ENCODE measurements around the gene RAD51B.
"Not testable (repeated sequence)": the region's sequence is repeated elsewhere in the genome, so short reads cannot be mapped to it uniquely, and the experiment has no call there.

RAD51B gene

GRCh38 chr14:68166731-68167382 lies 347.3 kb downstream of the RAD51B start:
- no peak for DNase-seq (ENCODE audit: low read depth in 1 of 2, low spot score in 1 of 2)

DNA sequence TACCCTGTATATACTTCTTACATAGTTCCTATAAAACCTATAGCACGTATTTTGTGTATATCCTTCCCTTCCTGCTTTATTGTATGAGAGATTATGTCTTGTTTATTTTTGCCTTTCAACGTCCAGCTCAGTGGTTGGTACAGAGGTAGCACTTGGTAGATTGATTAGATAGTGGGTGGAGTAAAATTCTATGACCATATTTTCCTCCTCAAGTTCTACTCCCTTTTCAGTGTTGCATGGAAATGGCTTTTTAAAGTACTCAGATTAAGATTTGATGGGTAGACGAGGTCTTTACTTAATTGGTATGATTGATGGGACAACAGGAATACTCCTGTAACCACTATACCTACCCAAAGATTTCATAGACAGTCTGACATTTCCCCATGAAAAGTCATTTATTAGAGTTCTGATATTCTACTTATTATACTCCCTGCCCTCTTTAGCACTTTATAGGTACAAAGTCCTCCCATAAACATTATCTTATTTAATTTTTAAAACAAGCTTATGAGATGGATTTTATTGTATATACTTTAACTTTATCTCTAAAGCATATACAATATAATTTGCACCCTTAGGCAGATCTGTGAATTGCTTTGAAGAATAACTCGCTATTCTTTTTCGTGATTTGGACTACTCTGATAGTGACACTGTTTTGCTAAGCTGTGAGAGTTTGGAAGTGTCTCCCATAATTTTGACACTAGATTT lies 348.0 kb downstream of the RAD51B start:
- no peak for DNase-seq (ENCODE audit: low read depth in 1 of 2, low spot score in 1 of 2)

DNA sequence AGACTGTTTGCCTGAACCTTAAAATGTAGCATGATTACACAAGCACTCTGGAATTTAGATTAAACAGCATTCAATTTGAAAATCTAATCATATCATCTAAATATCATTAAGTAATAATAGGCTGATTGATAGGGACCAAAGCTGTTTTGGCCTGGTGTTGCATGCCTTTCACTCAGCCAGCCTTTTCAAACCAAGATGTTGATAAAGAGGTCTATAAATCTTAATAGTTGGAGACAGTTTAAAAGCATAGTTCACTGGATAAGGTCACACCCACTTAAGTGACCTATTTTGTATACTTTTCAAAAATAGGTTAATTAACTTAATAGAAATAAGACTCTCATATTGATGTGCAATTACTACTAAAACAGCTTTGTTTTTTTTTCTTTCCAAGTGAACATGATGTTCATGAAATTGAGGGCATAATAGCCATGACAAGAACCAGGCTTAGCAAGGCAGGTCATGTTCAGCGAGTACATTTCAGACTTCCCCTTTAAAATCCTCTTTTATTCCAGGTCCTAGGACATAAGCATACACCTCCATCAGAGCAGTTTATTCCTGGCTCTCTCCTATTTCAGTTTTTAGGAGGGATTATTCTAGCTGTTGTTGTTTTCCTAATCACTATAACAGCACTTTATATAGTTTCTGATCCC lies 349.0 kb downstream of the RAD51B start:
- no peak for DNase-seq (ENCODE audit: low read depth in 1 of 2, low spot score in 1 of 2)

DNA sequence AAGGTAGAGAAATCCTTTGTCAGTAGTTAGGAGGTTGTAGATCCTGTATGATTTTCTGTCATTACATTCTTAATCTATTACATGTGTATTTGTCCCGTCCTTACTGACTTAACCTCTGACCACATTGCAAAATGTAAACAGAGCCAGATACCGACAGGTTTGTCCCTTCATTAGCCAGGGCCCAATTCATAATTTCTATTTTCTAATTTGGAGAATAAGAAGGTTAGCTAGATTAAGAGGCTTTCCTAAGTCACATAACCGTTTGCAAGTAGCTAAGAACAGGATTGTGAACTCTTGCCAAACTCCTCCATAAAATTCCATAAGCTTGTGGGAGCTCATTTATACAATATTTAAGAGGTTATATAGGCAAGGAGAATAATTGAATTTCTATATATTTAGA lies 352.6 kb downstream of the RAD51B start:
- no peak for DNase-seq (ENCODE audit: low read depth in 1 of 2, low spot score in 1 of 2)

DNA sequence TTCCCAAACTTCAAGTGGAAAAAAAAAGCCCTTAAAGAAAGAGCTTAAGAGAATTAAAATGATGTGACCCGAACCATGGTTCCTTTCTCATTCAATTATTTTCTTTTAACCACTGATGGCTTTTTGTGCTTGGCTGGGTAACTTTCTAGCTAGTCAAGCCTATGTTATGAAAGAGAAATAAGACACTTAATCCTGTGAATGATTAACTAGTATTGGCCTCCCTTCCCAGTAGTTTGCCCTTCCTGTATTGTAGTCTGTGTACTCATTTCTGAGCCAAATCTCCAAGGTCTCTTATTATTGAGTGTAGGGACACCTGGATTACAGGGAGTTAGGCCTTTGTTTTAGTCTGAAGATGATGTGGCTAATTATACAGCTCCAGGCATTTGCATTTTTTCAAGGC lies 353.0 kb downstream of the RAD51B start:
- no peak for DNase-seq (ENCODE audit: low read depth in 1 of 2, low spot score in 1 of 2)

- no peak for DNase-seq (ENCODE audit: low read depth in 1 of 2, low spot score in 1 of 2)
Observed at GRCh38 chr14:68173227-68173972, 353.8 kb downstream of the RAD51B start.

DNA sequence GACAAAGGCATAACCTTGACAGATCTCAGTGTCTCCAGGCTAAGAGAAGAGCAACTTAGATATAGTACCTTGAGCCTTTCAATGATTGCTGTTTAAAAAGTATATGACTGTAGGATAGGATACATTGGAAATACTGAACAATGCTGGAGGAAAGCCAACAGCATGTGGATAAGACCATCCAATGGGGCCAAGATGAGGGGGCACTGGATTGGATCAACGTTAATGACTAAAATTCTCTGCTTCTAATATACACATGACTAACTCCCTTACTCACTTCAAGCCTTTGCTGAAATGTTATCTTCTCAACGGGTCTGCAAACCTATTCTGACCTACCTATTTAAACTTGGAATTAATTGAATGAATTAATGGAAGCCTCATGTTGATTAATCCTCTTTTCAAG lies 354.9 kb downstream of the RAD51B start:
- DNase-seq (ENCODE audit: low read depth in 1 of 2, low spot score in 1 of 2) = no peak

DNA sequence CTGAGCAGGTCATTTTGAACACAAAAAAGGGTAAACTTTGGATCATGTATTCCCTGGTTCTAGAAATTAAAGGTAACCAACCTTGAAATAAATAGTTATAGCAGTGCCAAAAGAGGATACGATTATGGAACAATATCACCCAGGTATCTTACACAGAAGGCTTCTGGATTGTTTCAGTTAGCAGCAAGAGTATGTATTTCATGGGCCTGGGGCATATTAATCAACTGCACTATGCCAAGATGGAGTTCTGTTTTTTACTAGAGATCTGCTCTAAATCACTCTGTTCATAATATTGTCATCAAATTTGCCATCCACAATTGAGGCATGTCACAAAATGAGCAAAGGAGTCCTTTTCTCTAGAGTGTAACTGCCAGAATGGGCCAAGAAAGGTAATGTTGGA lies 357.1 kb downstream of the RAD51B start:
- no peak for DNase-seq (ENCODE audit: low read depth in 1 of 2, low spot score in 1 of 2)

DNA sequence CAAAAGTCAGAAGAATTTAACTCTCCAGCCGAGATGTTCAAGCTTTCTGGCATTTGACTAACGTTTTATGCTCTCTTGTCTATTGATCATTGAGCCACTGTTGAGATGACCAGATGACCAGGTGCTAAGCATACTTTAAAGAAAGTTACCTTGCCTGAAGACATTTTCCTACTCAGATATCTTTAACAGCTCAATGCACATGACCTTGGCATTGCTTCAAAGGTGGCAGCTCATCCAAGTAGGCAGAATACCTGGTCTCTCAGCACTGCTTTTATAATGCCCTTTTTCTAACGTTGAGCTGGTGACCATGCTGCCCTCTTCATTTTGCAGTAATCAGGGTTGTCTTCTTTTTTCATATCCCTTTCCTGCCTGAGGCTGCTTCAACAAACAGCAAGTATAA lies 358.1 kb downstream of the RAD51B start:
- DNase-seq (ENCODE audit: low read depth in 1 of 2, low spot score in 1 of 2) = no peak

DNA sequence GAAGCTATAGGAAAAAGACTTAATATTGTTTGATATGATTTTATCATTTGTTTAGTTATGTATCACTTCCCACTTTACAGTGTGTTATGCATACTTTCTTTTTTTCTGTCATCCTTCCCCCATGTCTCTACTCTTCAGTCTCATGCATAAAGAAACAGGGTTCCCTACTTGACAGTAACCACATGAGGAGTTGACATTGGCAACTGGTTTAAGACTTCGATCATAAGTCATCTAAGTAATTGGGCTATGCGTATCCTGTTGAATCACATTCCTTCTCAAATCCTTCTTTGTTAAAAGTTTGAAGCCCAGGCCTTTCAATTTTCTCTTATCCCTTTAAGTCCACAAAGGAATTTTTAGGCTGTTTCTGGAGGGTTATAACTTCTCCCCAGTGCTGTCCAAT lies 358.7 kb downstream of the RAD51B start:
- DNase-seq (ENCODE audit: low read depth in 1 of 2, low spot score in 1 of 2) = no peak

DNA sequence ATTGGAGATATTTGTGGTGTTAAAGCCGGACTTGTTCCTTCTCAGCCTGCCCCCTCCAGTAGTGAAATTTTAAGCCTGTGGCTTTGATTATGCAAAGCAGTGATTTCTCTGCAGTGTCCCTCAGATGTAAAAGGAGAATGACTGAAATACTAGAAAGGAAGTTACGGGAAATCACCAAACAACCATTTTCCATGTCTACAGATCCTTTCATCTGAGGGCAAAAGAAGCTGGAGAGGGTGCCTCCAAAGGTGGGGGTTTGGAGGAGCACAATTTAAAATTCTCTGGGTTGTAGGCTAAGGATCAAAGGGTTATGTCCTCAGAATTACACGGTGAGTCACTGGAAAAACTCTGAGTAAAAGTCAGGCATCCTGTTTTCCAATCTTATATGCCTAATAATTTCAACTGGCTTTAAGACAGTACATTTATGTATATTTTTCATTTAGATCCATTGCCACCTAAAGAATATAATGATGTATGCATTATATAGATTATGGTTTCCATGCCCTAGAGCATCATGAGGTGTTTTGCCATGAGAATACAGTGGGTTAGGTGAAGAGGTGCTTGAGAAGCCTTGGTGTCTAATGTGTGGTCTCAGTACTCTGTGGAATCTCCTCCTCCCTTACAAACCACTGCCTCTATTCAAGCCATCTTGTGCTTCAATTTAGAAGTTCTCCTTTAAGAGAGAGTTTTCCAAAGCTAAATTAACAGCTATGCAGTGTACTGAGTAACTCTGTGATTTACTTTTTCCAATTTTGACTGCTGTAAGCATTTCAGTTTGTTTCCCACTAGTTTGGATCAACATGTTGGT lies 362.1 kb downstream of the RAD51B start:
- no peak for DNase-seq (ENCODE audit: low read depth in 1 of 2, low spot score in 1 of 2)

DNA sequence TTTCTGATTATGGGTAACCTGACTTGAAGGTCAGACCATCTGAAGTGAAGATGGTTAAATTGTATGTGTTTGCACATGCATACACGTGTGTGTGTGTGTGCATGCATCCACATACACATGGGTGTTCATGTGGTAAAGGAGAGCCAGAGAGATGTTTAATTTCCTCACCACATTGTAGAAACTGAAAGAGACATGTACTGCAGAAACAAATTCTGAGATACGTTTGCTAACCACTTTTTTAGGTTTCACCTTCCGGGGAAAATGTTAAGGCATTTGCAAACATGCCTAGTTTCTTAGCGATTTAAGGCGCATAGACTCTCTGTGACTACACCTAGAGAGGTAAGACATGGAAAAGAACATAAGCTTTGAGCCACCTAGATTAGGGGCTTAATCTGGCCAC lies 362.9 kb downstream of the RAD51B start:
- peak in 1 of 2 donors; percentile 19 for DNase-seq (ENCODE audit: low read depth in 1 of 2, low spot score in 1 of 2)

DNA sequence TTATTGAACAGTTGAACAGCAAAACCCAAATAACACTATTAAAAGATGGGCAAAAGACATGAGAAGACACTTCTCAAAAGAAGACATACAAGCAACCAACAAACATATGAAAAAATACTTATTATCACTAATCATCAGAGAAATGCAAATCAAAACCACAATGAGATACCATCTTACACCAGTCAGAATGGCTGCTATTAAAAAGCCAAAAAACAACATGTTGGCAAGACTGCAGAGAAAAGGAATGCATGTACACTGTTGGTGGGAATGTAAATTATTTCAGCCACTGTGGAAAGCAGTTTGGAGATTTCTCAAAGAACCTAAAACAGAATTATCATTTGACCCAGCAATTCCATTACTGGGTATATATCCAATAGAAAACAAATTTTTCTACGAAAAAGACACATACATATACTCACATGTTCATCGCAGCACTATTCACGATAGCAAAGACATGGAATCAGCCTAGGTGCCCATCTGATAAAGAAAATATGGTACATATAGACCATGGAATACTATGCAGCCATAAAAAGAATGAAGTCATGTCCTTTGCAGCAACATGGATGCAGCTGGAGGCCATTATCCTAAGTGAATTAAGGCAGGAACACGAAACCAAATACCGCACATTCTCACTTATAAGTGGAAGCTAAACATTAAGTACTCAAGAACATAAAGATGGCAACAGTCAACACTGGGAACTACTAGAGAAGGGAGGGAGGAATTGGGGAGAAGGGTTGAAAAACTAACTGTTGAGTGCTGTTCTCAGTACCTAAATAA lies 367.1 kb downstream of the RAD51B start:
- not testable (repeated sequence) for DNase-seq (ENCODE audit: low read depth in 1 of 2, low spot score in 1 of 2)

DNA sequence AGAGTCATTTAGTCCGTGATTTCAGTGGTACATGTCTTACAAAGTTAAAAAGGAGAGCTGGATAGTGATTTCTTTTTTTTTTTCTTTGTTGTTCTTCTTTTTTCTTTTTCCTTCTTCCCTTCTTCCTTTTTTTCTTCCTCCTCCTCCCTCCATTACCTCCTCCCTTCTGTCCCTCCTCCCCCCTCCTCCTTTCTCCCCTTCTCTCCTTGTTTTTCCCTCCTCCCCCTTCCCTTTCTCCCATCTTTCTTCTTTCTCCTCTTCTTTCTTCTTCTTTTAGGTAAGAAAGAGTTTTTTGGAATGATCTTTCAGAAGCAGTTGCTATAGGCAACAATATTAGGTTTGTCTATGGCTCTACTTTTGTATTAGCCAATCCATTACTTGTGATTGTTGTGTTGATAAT lies 368.6 kb downstream of the RAD51B start:
- DNase-seq (ENCODE audit: low read depth in 1 of 2, low spot score in 1 of 2) = no peak

- no peak for DNase-seq (ENCODE audit: low read depth in 1 of 2, low spot score in 1 of 2)
Observed at GRCh38 chr14:68190032-68190431, 370.5 kb downstream of the RAD51B start.

GRCh38 chr14:68191567-68192321 lies 372.2 kb downstream of the RAD51B start:
- DNase-seq (ENCODE audit: low read depth in 1 of 2, low spot score in 1 of 2) = no peak

DNA sequence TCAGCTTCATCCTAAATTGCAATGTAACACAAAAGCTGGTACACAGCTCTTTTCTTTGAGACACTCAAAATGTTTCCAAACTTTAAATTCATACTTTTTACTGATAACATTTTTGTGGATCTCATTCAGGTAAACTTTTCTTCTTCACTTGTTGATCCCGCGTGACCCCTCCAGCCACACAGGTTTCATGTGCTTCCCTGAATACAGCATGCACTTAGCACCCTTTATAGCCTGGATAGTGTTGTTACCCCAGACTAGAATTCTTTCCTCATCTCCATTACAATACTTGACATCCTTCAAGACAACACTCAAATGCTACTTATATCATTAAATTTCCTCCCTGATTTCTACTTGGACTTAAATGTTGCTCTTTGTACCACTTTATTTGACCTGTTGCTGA lies 373.4 kb downstream of the RAD51B start:
- no peak for DNase-seq (ENCODE audit: low read depth in 1 of 2, low spot score in 1 of 2)

- no peak for DNase-seq (ENCODE audit: low read depth in 1 of 2, low spot score in 1 of 2)
Observed at GRCh38 chr14:68193970-68194681, 374.5 kb downstream of the RAD51B start.

DNA sequence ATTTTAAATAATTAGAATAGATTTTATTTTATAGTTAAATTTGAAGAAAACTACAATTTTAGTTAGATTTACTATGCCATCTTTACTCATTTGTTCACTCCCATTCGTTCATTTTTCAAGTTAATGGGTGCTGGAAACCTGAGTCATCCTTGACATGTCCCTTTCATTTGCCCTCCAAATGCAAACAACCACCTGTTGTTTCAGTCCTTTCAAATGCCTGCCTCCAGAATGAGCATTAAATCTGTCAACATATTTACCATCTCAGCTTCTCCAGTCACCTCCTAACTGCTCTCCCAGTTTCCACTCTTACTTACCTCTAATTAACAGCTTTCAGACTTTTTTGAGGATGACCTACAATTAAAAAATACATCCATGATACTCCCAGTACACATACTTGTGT lies 375.5 kb downstream of the RAD51B start:
- DNase-seq (ENCODE audit: low read depth in 1 of 2, low spot score in 1 of 2) = no peak
